Liver (tissue), 9 donors: ENCODE results near the gene SLC35G2. TPM values are rescaled to one million over a fixed set of nuclear protein-coding genes. Genes with fewer than 3 reads are reported as not detected.

Experiments
- DNase-seq: peaks from one replicate; pipeline ENCODE4 v3.0.0-alpha.2; 2017; ENCODE audit warnings: low spot score
- H3K27ac ChIP-seq, 2 donors: one replicate each; pipeline ENCODE4 v1.7.0; 2013; ENCODE audit warnings: inconsistent platforms in 2 of 2, low read length in 2 of 2, control low read depth in 1 of 2, low read depth in 1 of 2, mild to moderate bottlenecking in 1 of 2
- H3K27me3 ChIP-seq, 4 donors: one replicate each; pipeline versions ENCODE4 v1.6.1 to v1.7.0; 2013; ENCODE audit warnings: low read length in 3 of 4, inconsistent platforms in 1 of 4, mild to moderate bottlenecking in 1 of 4, moderate library complexity in 1 of 4; ENCODE audit not compliant: control insufficient read depth in 4 of 4, insufficient read depth in 4 of 4
- H3K36me3 ChIP-seq, 4 donors: one replicate each; pipeline versions ENCODE4 v1.6.1 to v1.7.0; 2013; ENCODE audit warnings: low read length in 3 of 4, mild to moderate bottlenecking in 3 of 4, low read depth in 1 of 4, moderate library complexity in 1 of 4; ENCODE audit not compliant: control insufficient read depth in 4 of 4, insufficient read depth in 3 of 4
- H3K4me1 ChIP-seq, 4 donors: one replicate each; pipeline versions ENCODE4 v1.6.1 to v1.7.0; 2013; ENCODE audit warnings: low read length in 3 of 4, mild to moderate bottlenecking in 3 of 4, moderate library complexity in 1 of 4; ENCODE audit not compliant: control insufficient read depth in 4 of 4, insufficient read depth in 4 of 4
- H3K4me3 ChIP-seq, 3 donors: one replicate each; pipeline versions ENCODE4 v1.6.1 to v1.7.0; 2013; ENCODE audit warnings: low read length in 3 of 3, control low read depth in 1 of 3, low read depth in 1 of 3, mild to moderate bottlenecking in 1 of 3
- H3K9ac ChIP-seq, 2 donors: one replicate each; pipeline ENCODE4 v1.7.0; 2013; ENCODE audit warnings: low read length in 2 of 2, mild to moderate bottlenecking in 2 of 2, moderate library complexity in 2 of 2, control low read depth in 1 of 2, low read depth in 1 of 2
- H3K9me3 ChIP-seq, 4 donors: one replicate each; pipeline versions ENCODE4 v1.6.1 to v1.7.0; 2013; ENCODE audit warnings: low read length in 3 of 4; ENCODE audit not compliant: control insufficient read depth in 4 of 4
- ATF3 ChIP-seq: IDR thresholded peaks from 2 replicates; pipeline ENCODE4 v1.6.1; 2016; ENCODE audit warnings: antibody characterized with exemption
- EGR1 ChIP-seq, 2 donors: IDR thresholded peaks; 2 replicates each; pipeline ENCODE4 v1.6.1; 2016 to 2018; ENCODE audit warnings: antibody characterized with exemption in 2 of 2, low read depth in 2 of 2
- FOXA1 ChIP-seq: IDR thresholded peaks from 2 replicates; pipeline ENCODE4 v1.6.1; 2016; ENCODE audit warnings: antibody characterized with exemption
- FOXA2 ChIP-seq: IDR thresholded peaks from 2 replicates; pipeline ENCODE4 v1.6.1; 2016; ENCODE audit warnings: antibody characterized with exemption
- GABPA ChIP-seq, 2 donors: IDR thresholded peaks in 1 of 2; conservative IDR thresholded peaks in 1 of 2; 2 replicates each; pipeline ENCODE4 v1.6.1; 2016; ENCODE audit warnings: antibody characterized with exemption in 2 of 2, mild to moderate bottlenecking in 1 of 2, moderate library complexity in 1 of 2
- HNF4A ChIP-seq, 2 donors: conservative IDR thresholded peaks; 2 replicates each; pipeline ENCODE4 v1.6.1; 2016; ENCODE audit warnings: antibody characterized with exemption in 2 of 2, mild to moderate bottlenecking in 2 of 2
- HNF4G ChIP-seq: IDR thresholded peaks from 2 replicates; pipeline ENCODE4 v1.6.1; 2016; ENCODE audit warnings: antibody characterized with exemption
- JUND ChIP-seq, 2 donors: IDR thresholded peaks; 2 replicates each; pipeline ENCODE4 v1.6.1; 2016; ENCODE audit warnings: antibody characterized with exemption in 2 of 2
- MAX ChIP-seq: IDR thresholded peaks from 2 replicates; pipeline ENCODE4 v1.6.1; 2016; ENCODE audit warnings: antibody characterized with exemption
- NR2F2 ChIP-seq: IDR thresholded peaks from 2 replicates; pipeline ENCODE4 v1.6.1; 2016; ENCODE audit warnings: antibody characterized with exemption
- RAD21 ChIP-seq, 2 donors: IDR thresholded peaks; 2 replicates each; pipeline ENCODE4 v1.6.1; 2016; ENCODE audit warnings: antibody characterized with exemption in 2 of 2, mild to moderate bottlenecking in 2 of 2
- REST ChIP-seq: IDR thresholded peaks from 2 replicates; pipeline ENCODE4 v1.6.1; 2016; ENCODE audit warnings: antibody characterized with exemption, mild to moderate bottlenecking
- RXRA ChIP-seq, 2 donors: IDR thresholded peaks; 2 replicates each; pipeline ENCODE4 v1.6.1; 2017 to 2018; ENCODE audit warnings: antibody characterized with exemption in 2 of 2, mild to moderate bottlenecking in 1 of 2
- SP1 ChIP-seq: IDR thresholded peaks from 2 replicates; pipeline ENCODE4 v1.6.1; 2018; ENCODE audit warnings: antibody characterized with exemption, mild to moderate bottlenecking
- TAF1 ChIP-seq: conservative IDR thresholded peaks from 2 replicates; pipeline ENCODE4 v1.6.1; 2016; ENCODE audit warnings: antibody characterized with exemption, mild to moderate bottlenecking
- YY1 ChIP-seq: IDR thresholded peaks from 2 replicates; pipeline ENCODE4 v1.6.1; 2016; ENCODE audit warnings: antibody characterized with exemption, mild to moderate bottlenecking
- ZBTB33 ChIP-seq: IDR thresholded peaks from 2 replicates; pipeline ENCODE4 v1.6.1; 2016; ENCODE audit warnings: antibody characterized with exemption
- WGBS: extraction: QIAGEN DNeasy Blood & Tissue Kit; methylation state at CpG from one replicate; pipeline ENCODE4 v1.1.7; 2013; 5-methylcytosine and 5-hydroxymethylcytosine counted together
- polyA plus RNA-seq, 2 donors: library from polyadenylated mRNA; stranded (reverse) in 1 of 2; unstranded in 1 of 2; fragments of 200-250 nt in 1 of 2; fragments of >200 nt in 1 of 2; fragmentation: Nextera tagmentation in 1 of 2; extraction: Ambion mirVana in 1 of 2; gene quantifications; one replicate each; pipeline versions ENCODE4 v1.2.1 to v1.2.3, GENCODE V29; 2013 to 2015
- total RNA-seq, 2 donors: library from RNA; depleted of rRNA; stranded (reverse); fragments of >200 nt; gene quantifications; one replicate each; pipeline ENCODE4 v1.2.3, GENCODE V29; 2014
- donor health status: healthy.
- donor health status: healthy.
- donor health status: healthy.
- donor health status: healthy.
- donor health status: healthy.

Gene SLC35G2
- total and polyA plus RNA-seq, 4 donors = 0.51 to 1.2 (median 0.72) TPM

- no peak for TF ChIP-seq TAF1
Measured at GRCh38 chr3:136889947-136890346, 71.0 kb downstream of the SLC35G2 start (continued).

- peaks cover 0 to 6% (median 0%) of the 10 kb centered on the region in 4 donors for H3K4me1 ChIP-seq
- WGBS = 50% methylated on average over 2 of the region's 2 CpGs
- peaks cover 0 to 2% (median 0%) of the 10 kb centered on the region in 4 donors for H3K36me3 ChIP-seq
- H3K4me3 ChIP-seq = no peak overlapping the region
- H3K27ac ChIP-seq = no peak overlapping the region
- TF ChIP-seq JUND (IDR thresholded peaks at IDR 0.05) = no peak
- no peak for TF ChIP-seq ATF3
- TF ChIP-seq RXRA (IDR thresholded peaks at IDR 0.05) = no peak
- TF ChIP-seq YY1 = no peak
- TF ChIP-seq REST = no peak
- TF ChIP-seq SP1 = no peak
- no peak for TF ChIP-seq GABPA (IDR thresholded peaks at IDR 0.05 in 1 of 2, conservative IDR thresholded peaks at IDR 0.05 in 1 of 2)
- TF ChIP-seq RAD21 (IDR thresholded peaks at IDR 0.05) = no peak
- TF ChIP-seq FOXA2 = no peak
- H3K9ac ChIP-seq = no peak overlapping the region
- peaks cover 0 to 8% (median 2%) of the 10 kb centered on the region in 4 donors for H3K9me3 ChIP-seq
- no peak for DNase-seq
- no peaks in the 10 kb centered on the region for H3K27me3 ChIP-seq
Measured at GRCh38 chr3:136891934-136892855, 73.3 kb downstream of the SLC35G2 start.

- Histone ChIP-seq H3K4me3 (no peak overlapping the region), H3K27ac (no peak overlapping the region), H3K9ac (no peak overlapping the region), H3K27me3 (no peaks in the 10 kb centered on the region), H3K9me3 (peaks cover 0 to 8% (median 2%) of the 10 kb centered on the region in 4 donors), H3K4me1 (peaks cover 0 to 6% (median 0%) of the 10 kb centered on the region in 4 donors), H3K36me3 (peaks cover 0 to 2% (median 0%) of the 10 kb centered on the region in 4 donors)
- WGBS = 71% methylated on average over 5 of the region's 5 CpGs
- no peak for DNase-seq
- TF ChIP-seq RXRA (IDR thresholded peaks at IDR 0.05) (no peak), NR2F2 (no peak), TAF1 (no peak), YY1 (no peak), RAD21 (IDR thresholded peaks at IDR 0.05) (no peak), ZBTB33 (no peak), SP1 (no peak), FOXA1 (no peak), FOXA2 (no peak), MAX (no peak), HNF4G (no peak), HNF4A (conservative IDR thresholded peaks at IDR 0.05) (no peak), EGR1 (IDR thresholded peaks at IDR 0.05; ENCODE audit: low read depth in 2 of 2) (no peak), REST (no peak), JUND (IDR thresholded peaks at IDR 0.05) (no peak), GABPA (IDR thresholded peaks at IDR 0.05 in 1 of 2, conservative IDR thresholded peaks at IDR 0.05 in 1 of 2) (no peak), ATF3 (no peak)
Measured at GRCh38 chr3:136893848-136894443, 75.0 kb downstream of the SLC35G2 start.
